COLO668 (cell line): ENCODE results near the gene YTHDC1.
"Not testable (repeated sequence)": the region's sequence is repeated elsewhere in the genome, so short reads cannot be mapped to it uniquely, and the experiment has no call there.

Experiments
- DNase-seq: peaks from one replicate; lab custom pipeline; 2025; ENCODE audit not compliant: unreplicated experiment; lab: John Stamatoyannopoulos, UW

Gene YTHDC1

DNA sequence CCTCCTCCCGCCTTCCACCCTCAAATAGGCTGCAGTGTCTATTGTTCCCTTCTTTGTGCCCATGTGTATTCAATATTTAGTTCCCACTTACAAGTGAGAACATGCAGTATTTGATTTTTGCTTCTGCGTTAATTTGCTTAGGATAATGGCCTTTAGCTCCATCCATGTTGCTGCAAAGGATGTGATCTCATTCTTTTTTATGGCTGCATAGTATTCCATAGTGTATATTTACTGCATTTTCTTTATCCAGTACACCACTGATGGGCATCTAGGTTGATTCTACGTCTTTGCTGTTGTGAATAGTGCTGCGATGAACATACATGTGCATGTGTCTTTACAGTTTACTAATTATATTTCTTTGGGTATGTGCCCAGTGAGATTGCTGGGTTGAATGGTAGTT is 52.8 kb downstream of the YTHDC1 start:
- no peak for DNase-seq

DNA sequence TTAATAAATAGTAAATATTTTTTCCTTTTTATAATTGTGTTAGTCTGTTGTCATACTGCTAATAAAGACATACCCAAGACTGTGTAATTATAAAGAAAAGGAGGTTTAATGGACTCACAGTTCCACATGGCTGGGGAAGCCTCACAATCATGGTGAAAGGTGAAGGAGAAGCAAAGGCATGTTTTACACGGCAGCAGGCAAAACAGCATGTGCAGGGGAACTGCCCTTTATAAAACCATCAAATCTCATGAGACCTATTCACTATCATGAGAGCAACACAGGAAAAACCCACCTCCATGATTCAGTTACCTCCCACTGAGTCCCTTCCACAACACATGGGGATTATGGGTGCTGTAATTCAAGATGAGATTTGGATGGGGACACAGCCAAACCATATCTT is 58.6 kb downstream of the YTHDC1 start:
- no peak for DNase-seq

DNA sequence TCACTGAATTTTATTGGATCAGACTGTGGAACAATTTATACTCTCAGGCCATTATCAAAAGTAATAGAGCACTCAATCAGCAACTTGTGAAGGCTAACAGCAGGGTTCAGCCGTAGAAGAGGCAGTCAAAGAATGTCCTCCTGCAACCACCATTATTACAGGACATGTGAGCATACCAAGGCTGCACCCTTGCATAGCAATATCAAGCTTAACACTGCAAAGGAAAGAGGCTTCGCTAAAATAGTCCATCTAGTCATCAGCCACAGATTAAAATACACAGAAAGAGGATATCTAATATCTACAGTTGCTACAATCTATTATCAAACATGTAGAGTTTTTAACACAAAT is 61.5 kb downstream of the YTHDC1 start:
- DNase-seq, result no peak

DNA sequence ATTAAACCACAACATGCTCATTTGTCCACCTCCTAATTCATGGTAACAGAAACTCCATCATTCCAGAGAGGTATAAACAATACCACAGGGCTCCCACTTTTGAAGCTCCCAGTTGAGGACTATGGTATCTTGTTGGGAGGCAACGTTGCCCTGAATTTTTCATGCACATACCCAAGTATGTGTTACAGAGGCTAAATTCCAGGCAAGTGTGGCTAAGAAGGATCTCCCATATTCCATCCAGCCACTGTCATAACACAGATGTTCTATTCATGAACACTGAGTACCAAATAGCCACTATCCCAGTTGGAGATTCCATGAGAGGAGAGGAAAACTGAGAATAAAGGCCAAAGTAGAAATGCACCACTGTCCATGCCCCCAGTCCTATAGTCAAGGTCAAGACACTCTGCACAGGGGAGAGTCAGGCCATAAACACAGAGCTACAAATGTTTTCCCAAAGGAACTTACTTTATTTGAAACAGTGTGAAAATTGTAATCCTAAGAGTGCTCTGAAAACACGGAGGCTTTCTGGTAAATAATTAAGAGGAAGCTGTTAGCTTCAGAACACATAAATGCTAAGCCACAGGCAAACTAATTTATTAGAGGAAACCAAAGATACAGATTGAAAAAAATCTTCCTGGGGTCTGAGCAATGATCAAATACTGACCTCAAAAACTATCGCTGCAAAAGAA is 62.0 kb downstream of the YTHDC1 start:
- no peak for DNase-seq

DNA sequence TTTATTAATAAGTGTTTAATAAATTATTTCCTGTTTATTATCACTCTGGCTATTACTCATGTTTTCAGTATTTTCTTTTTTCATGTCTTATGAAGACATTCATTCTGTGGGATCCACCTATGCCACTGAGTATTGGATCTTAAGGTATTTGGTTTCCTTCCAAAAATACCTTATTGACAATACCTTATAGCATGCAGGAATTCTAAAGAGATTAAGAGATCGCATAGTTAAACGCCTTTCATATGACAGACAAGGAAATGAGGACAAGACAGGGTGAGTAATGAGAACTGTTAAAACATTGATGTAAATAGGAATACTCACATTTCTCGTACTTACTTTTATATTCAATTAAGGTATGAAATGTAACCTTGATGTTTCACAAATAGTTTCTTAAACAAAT is 66.2 kb downstream of the YTHDC1 start:
- DNase-seq, result no peak

DNA sequence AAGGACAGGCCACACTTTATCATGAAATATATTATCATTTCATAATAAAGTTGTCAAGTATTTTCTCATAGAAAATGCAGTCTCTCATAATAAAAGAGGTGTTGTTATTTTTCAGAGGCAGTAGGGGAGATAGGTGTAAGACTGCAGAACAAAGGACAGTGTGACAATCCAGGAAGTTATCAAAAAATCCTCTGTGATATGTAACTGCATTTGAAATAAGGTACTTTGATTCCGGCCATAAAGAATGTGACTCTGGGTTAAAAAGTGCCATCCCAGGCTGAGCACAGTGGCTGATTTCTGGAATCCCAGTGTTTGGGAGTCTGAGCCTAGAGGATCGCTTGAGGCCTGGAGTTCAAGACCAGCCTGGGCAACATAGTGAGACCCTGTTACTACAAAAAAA is 66.8 kb downstream of the YTHDC1 start:
- DNase-seq, result no peak

DNA sequence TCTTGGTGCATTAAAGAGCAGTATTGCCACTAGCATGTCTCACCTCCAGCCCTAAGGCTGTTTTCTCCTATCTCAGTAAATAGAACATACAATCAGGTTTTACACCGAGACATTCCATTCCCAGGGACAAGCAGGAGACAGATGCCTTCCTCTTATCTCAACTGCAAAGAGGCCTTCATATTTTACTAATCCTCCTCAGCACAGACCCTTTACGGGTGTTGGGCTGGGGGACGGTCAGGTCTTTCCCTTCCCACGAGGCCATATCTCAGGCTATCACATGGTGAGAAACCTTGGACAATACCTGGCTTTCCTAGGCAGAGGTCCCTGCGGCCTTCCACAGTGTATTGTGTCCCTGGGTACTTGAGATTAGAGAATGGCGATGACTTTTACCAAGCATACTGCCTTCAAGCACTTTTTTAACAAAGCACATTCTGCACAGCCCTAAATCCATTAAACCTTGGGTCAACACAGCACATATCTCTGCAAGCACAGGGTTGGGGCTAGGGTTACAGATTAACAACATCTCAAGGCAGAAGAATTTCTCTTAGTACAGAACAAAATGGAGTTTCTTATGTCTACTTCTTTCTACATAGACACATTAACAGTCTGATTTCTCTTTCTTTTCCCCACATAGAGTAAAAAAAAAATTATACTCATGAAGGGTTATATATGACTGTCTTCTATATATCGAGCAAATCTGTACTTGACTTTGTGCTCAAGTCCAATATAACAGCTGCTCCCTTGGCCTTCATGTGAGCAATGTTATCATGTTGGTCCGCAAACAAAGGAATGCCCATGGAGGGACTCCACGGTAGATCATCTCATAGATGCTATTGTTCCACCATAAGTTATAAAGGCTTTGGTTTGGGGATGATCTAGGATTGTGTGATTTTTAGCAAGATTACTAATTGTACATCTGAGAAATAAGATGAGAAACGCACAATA is 67.8 kb downstream of the YTHDC1 start:
- not testable (repeated sequence) for DNase-seq

DNA sequence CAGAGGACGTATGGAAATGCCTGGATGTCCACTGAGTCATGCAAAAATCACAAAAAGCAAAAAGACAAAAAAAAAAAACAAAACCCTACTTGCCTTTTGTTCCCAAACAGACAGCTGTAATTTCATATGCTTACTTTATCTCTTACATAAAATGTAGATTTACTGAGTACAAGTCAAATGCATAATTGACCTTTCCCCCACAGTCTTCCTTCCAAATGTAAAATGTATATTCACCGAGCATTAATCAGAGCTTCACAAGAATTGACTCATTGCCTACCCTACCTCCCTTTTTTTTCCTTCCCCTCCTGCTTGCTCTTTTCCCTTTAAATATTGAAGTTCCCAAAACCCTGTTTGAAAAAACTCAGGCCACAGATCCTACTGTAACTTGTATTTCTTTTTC is 71.9 kb downstream of the YTHDC1 start:
- no peak for DNase-seq

DNA sequence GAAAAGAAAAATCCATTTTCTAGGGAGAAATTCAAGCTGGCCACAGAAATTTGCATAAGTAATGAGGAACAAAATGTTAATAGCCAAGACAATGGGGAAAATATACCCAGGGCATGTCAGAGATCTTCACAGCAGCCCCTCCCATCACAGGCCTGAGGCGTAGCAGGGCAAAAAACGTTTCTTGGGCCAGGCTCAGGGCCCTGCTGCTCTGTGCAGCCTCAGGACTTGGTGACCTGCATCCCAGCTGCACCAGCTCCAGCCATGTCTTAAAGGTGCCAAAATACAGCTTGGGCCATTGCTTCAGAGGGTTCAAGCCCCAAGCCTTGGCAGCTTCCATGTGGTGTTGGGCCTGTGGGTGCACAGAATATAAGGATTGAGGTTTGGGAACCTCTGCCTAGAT is 72.3 kb downstream of the YTHDC1 start:
- no peak for DNase-seq

DNA sequence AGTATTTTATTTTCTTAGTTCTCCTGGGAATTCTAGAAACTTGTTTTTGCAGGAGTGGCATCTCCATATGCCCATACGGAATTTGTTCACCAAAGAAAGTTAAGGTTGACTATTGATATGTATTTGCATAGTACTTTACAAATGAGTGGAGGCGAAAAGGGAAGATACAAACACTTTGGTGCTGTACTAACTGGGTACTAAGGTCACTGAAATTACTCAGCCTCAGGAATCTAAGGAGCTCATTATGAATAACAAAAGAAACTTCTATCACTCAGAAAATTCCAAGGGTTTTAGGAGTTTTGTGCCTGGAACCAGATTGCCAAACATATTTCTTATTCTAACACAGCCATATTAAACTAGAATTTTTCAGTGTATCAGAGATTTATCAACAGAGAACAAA is 77.0 kb downstream of the YTHDC1 start:
- no peak for DNase-seq

DNA sequence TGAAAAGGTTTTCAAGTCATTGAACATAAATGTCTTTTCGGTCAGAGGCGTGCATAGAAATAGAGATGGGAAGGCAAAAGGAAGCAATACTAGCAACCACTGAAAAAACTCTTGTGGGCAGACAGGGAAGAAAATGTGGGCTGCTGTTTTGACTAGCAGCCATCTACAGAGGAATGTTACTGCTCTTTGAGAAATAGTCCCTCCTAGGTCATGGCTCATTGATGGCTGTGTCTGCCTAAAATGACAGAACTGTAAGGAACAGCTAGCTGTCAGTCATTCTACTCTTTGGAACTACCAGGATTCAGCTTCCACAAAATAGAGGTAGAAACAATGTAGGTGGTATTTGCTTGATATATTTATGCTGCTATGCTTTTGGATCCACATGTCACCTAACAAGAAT is 77.5 kb downstream of the YTHDC1 start:
- DNase-seq, result no peak

DNA sequence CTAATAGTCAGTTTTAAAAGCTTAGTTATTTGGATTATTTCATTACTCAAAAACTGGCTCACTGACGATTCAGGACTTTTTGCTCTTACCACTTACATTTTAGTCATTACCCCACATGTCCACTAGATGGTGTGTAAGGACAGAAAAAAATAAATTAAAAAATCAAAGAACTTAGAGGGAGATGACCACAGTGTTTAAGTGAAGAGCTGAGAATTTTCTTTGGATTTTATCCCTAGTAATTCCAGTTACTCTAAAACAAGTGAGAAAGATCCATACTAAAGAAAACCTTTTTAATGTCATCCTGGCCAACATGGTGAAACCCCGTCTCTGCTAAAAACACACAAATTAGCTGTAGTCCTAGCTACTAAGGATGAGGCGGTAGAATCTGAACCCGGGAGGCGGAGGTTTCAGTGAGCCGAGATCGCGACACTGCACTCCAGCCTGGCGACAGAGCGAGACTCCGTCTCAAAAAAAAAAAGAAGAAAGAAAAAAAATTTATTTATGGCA is 78.0 kb downstream of the YTHDC1 start:
- DNase-seq, result no peak

DNA sequence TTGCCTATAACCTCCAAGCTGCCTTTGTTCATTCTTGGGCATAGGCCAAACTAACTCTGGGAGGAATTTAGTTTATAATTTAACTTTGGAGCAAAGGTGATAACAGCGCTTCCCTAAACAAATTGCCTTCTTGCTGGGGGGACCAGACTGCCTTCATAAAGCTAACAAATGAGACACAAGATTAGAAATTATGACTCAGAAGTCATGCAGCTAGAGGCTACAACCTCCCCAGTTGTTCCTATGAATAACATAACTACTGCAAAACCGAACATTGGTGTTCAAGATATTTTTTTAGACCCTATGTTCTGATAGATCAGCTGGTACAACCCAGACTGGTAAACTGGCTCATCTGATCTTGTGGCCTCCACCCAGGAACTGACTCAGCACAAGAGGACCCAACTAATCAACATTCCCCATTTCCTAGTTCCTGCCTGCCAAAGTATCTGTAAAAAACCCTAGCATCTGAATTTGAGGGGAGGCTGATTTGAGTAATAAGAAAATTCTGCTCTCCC is 82.4 kb downstream of the YTHDC1 start:
- DNase-seq, result no peak

DNA sequence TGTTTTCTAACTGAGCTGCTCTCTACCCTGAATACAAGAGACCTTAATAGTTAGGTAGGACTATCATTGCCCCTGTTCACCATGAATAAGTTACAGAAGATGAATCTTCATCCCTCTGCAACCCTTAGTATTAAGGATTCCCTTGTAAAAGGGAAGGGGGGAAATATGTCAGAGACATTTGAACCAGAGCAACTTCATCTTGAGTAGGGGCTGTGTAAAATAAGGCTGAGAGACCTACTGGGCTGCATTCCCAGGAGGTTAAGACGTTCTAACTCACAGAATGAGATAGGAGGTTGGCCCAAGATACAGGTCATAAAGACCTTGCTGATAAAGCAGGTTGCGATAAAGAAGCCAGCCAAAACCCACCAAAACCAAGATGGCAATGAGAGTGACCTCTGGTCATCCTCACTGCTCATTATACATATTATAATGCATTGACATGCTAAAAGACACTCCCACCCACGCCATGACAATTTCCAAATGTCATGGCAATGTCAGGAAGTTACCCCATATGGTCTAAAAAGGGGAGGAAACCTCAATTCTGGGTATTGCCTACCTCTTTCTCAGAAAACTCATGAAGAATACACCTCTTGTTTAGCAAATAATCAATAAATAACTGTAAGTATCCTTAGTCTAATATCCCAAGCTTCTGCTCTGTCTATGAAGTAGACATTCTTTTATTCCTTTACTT is 84.9 kb downstream of the YTHDC1 start:
- no peak for DNase-seq
